ENCODE data around the gene CPM. TPM values are rescaled to one million over a fixed set of nuclear protein-coding genes. Genes with fewer than 3 reads are reported as not detected.

Gene CPM
- total RNA-seq, 2 experiments from 2014 or later, result 3.0 to 5.8 TPM

DNA sequence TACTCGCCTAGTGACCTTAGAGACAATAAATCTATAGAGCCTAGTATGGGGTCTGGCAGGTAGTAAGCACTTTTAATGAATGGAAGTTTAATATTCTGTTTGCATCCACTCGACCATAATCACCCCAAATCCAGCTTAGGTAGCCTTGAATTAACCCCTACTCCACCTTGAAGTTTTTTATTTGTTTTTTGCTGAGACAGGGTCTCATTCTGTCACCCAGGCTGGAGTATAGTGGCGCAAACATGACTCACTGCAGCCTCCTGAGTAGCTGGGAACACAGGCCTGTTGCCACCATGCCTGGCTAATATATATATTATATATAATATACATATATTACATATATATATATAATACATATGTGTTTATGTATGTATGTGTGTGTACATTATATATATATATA, 86.2 kb downstream of the CPM start:
- no peaks in the 10 kb centered on the region for H3K27me3 Mint-ChIP-seq
- H3K4me1 Mint-ChIP-seq (ENCODE audit: low read depth), result no peaks in the 10 kb centered on the region
- ATAC-seq (no peak), DNase-seq (no peak)
- intact Hi-C loops (cut with micrococcal nuclease), result no loop called here
- CTCF ChIA-PET, result no interaction called here
- POLR2A ChIA-PET, result no interaction called here
- TF ChIP-seq, protein P1, sequence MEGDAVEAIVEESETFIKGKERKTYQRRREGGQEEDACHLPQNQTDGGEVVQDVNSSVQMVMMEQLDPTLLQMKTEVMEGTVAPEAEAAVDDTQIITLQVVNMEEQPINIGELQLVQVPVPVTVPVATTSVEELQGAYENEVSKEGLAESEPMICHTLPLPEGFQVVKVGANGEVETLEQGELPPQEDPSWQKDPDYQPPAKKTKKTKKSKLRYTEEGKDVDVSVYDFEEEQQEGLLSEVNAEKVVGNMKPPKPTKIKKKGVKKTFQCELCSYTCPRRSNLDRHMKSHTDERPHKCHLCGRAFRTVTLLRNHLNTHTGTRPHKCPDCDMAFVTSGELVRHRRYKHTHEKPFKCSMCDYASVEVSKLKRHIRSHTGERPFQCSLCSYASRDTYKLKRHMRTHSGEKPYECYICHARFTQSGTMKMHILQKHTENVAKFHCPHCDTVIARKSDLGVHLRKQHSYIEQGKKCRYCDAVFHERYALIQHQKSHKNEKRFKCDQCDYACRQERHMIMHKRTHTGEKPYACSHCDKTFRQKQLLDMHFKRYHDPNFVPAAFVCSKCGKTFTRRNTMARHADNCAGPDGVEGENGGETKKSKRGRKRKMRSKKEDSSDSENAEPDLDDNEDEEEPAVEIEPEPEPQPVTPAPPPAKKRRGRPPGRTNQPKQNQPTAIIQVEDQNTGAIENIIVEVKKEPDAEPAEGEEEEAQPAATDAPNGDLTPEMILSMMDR (IDR thresholded peaks at IDR 0.05), result no peak
- H3K4me3 Mint-ChIP-seq, result no peak overlapping the region
- peaks cover 20% of the 10 kb centered on the region for H3K36me3 Mint-ChIP-seq (ENCODE audit: low read depth)
- no peaks in the 10 kb centered on the region for H3K9me3 Mint-ChIP-seq
- no peak overlapping the region for H3K27ac Mint-ChIP-seq

DNA sequence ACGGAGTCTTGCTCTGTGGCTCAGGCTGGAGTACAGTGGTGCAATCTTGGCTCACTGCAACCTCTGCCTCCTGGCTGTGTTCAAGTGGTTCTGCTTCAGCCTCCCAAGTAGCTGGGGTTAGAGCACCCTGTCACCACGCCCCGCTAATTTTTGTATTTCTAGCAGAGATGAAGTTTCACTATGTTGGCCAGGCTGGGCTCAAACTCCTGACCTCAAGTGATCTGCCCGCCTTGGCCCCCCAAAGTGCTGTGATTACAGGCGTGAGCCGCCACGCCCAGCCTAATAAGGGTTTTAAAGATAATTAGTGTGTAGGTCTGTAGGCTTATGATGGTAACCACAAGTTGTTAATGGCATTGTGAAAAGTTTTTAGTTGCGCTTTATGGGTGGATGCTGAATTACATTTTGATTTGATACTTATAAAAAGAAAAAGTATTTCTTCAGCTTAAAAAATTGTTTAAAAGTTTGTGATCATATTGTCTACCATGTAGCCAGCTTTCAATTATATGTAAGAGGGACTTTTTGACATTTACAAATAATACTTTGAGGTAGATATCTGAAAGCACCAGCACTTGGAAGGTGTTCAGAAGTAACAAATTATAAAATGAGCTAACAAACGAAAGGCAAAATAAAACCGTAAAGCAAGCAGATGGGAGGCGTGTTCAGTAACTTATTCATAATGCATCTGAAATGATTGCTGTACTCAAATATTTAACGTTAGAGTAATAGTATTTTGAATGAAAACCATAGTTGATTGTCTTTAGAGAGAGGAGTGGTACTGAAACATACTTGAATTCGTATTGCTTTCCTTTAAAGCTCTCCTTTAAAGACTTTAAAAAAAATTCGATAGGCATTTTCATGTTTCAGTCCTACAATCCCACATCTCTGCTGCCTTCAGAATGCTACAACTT, 87.9 kb downstream of the CPM start:
- ChIA-PET CTCF (interaction anchor here (1.0 to 1.6 kb wide), 2 partner anchors 13 to 15 kb away, joined by 3 to 8 read pairs; no protein-coding TSS in a partner anchor), POLR2A (interaction anchor here (0.7 to 1.2 kb wide), 4 partner anchors 10 to 171 kb away, joined by 3 to 4 read pairs (median 4); partner anchors contain the start of gene MDM2)
- no peaks in the 10 kb centered on the region for H3K9me3 Mint-ChIP-seq
- intact Hi-C loops (cut with micrococcal nuclease), result no loop called here
- peaks cover 34% of the 10 kb centered on the region for H3K36me3 Mint-ChIP-seq (ENCODE audit: low read depth)
- H3K27ac Mint-ChIP-seq, result no peak overlapping the region
- H3K4me1 Mint-ChIP-seq (ENCODE audit: low read depth), result no peaks in the 10 kb centered on the region
- ATAC-seq (no peak), DNase-seq (no peak)
- TF ChIP-seq, protein P1 (IDR thresholded peaks at IDR 0.05), result no peak
- H3K27me3 Mint-ChIP-seq, result no peaks in the 10 kb centered on the region
- H3K4me3 Mint-ChIP-seq, result no peak overlapping the region

DNA sequence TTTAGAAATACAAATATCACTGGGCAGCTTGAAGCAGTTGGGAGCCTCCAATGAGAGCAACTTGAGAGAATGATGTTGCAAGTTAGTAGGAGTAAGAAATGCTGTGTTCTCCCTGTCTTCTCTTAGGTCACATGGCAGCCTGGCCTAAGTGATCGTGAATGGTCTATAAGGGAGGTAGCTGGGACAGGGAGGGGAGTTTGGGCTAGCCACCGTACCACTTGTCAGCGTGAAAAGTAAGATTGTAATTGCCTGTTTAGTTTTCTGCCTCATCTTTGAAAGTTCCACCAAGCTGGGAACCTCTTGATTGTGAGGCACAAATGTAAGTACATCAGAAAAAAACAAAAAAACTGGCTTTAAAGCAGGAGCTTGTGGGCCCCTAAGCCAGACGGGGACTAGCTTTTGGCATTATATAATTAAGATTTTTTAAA, 88.6 kb downstream of the CPM start:
- ATAC-seq (no peak), DNase-seq (no peak)
- H3K4me1 Mint-ChIP-seq (ENCODE audit: low read depth), result no peaks in the 10 kb centered on the region
- TF ChIP-seq, protein P1 (IDR thresholded peaks at IDR 0.05), result no peak
- peaks cover 37% of the 10 kb centered on the region for H3K36me3 Mint-ChIP-seq (ENCODE audit: low read depth)
- CTCF ChIA-PET, result interaction anchor here (0.7 to 1.6 kb wide), 3 partner anchors 14 to 225 kb away, joined by 3 to 8 read pairs (median 3); no protein-coding TSS in a partner anchor
- no peak overlapping the region for H3K4me3 Mint-ChIP-seq
- intact Hi-C loops (cut with micrococcal nuclease), result no loop called here
- no peak overlapping the region for H3K27ac Mint-ChIP-seq
- no peaks in the 10 kb centered on the region for H3K27me3 Mint-ChIP-seq
- no peaks in the 10 kb centered on the region for H3K9me3 Mint-ChIP-seq
- POLR2A ChIA-PET, result interaction anchor here (0.7 to 1.2 kb wide), 3 partner anchors 162 to 208 kb away, joined by 3 to 4 read pairs (median 3); no protein-coding TSS in a partner anchor

DNA sequence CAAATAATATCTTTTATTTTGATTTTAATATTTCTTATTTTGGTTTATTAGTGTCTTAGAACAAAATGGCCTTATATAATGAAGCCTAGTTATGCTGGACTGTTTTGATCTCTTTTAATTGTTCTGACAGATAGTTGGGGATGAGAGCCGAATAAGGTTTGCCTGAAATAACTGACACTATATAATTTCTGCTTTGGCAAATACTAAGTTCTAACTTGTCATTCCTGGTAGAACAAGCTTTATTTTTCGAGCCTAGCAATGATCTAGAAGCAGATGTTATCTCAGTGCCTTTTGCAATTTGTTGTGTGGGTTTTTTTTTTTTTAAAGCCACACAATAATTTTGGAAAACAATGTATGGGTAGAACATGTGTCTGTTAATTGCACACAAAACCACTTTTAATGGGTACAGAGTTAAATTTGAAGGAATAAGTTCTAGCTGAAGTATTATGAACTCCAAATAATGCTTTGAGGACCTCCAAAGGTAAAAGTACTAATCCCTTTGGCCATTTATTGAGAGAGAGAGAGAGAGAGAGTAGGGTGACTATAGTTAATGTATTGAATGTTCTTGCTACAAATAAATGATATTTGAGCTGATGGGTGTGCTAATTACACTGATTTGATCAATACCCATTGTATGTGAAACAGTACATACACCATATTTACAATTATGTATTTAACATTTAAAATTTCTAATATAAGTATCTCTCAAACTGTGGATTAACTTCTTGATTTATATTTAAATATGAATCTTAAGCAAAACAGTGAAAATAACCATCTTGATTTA, 90.0 kb downstream of the CPM start:
- Mint-ChIP-seq H3K9me3 (no peaks in the 10 kb centered on the region), H3K4me1 (ENCODE audit: low read depth) (no peaks in the 10 kb centered on the region), H3K4me3 (no peak overlapping the region), H3K27ac (no peak overlapping the region), H3K27me3 (no peaks in the 10 kb centered on the region), H3K36me3 (ENCODE audit: low read depth) (peaks cover 47% of the 10 kb centered on the region)
- POLR2A ChIA-PET, result no interaction called here
- CTCF ChIA-PET, result interaction anchor here (0.6 to 1.2 kb wide), 3 partner anchors 12 to 227 kb away, joined by 3 to 4 read pairs (median 3); no protein-coding TSS in a partner anchor
- DNase-seq, result no peak
- ATAC-seq, result no peak
- intact Hi-C loops (cut with micrococcal nuclease), result no loop called here
- TF ChIP-seq, protein P1 (IDR thresholded peaks at IDR 0.05), result no peak

Data from activated CD8-positive, alpha-beta T cell treated with anti-CD3 and anti-CD28 coated beads for 36 hours (primary cell).